Measurements from ENCODE around the gene USP33.
"Not testable (repeated sequence)": the region's sequence is repeated elsewhere in the genome, so short reads cannot be mapped to it uniquely, and the experiment has no call there.

- not testable (repeated sequence) for TF ChIP-seq CTCF, POLR2A (IDR thresholded peaks at IDR 0.05)
Observed at GRCh38 chr1:77646224-77646623, 113.4 kb downstream of the USP33 start.

Data from esophagus squamous epithelium (tissue), 4 donors.